SK-N-SH (cell line): ENCODE results near the gene TCF7L2. TPM values are rescaled to one million over a fixed set of nuclear protein-coding genes. Genes with fewer than 3 reads are reported as not detected.

Experiments used
- CTCF ChIA-PET: fragments of 300-600, 350-600 bp; formaldehyde crosslinking; extraction: SDS; loops from one replicate; lab custom pipeline; 2021; lab: Yijun Ruan, JAX
- POLR2A ChIA-PET: fragments of 350-600 bp; sonication (Branson Sonifier 250); formaldehyde crosslinking; extraction: SDS; loops from one replicate; lab custom pipeline; 2020; ENCODE audit warnings: antibody characterized with exemption, inconsistent platforms; lab: Yijun Ruan, JAX
- DNase-seq: peaks from one replicate; pipeline ENCODE4 v3.0.0; 2012
- H2AFZ ChIP-seq: fragments of 200-600 bp; sonication (generic); 2 replicates; pipeline ENCODE4 v1.8.1; 2016; ENCODE audit warnings: antibody characterized with exemption, mild to moderate bottlenecking, low read depth
- H3F3A ChIP-seq: fragments of 200-600 bp; sonication (generic); replicated peaks from 2 replicates; pipeline ENCODE3; 2016; ENCODE audit warnings: antibody characterized with exemption, mild to moderate bottlenecking; ENCODE audit not compliant: insufficient read depth
- H3K27ac ChIP-seq, 2 experiments: fragments of 200-500 bp in 1 of 2; fragments of 200-600 bp in 1 of 2; sonication (Bioruptor generic) in 1 of 2; sonication (generic), shearing (Covaris generic) in 1 of 2; 2 replicates each; pipeline versions ENCODE4 v1.5.1 to v1.6.1; 2014 to 2016; ENCODE audit warnings: low read depth in 2 of 2, inconsistent platforms in 1 of 2, low read length in 1 of 2, mild to moderate bottlenecking in 1 of 2, mixed read lengths in 1 of 2
- H3K27me3 ChIP-seq: fragments of 200-600 bp; sonication (generic), shearing (Covaris generic); 2 replicates; pipeline ENCODE4 v1.6.1; 2016; ENCODE audit warnings: mixed run types; ENCODE audit not compliant: insufficient read depth
- H3K36me3 ChIP-seq, 2 experiments: fragments of 200-500 bp in 1 of 2; fragments of 200-600 bp in 1 of 2; sonication (Bioruptor generic) in 1 of 2; sonication (generic) in 1 of 2; replicated peaks in 1 of 2; 2 replicates each; pipeline versions ENCODE3 to v1.5.1; 2014 to 2016; ENCODE audit warnings: low read length in 1 of 2, mild to moderate bottlenecking in 1 of 2; ENCODE audit not compliant: insufficient read depth in 2 of 2, control insufficient read depth in 1 of 2
- H3K4me1 ChIP-seq, 2 experiments: fragments of 200-500 bp in 1 of 2; fragments of 200-600 bp in 1 of 2; sonication (Bioruptor generic) in 1 of 2; sonication (generic), shearing (Covaris generic) in 1 of 2; 2 replicates each; pipeline versions ENCODE4 v1.5.1 to v1.6.1; 2014 to 2016; ENCODE audit warnings: low read depth in 1 of 2, low read length in 1 of 2, mixed run types in 1 of 2; ENCODE audit not compliant: insufficient read depth in 2 of 2, control insufficient read depth in 1 of 2
- H3K4me2 ChIP-seq: fragments of 200-600 bp; sonication (generic), shearing (Covaris generic); 2 replicates; pipeline ENCODE4 v1.6.1; 2017; ENCODE audit warnings: mixed run types
- H3K4me3 ChIP-seq, 2 experiments: fragments of 200-500 bp in 1 of 2; fragments of 200-600 bp in 1 of 2; sonication (Bioruptor generic) in 1 of 2; sonication (generic), shearing (Covaris generic) in 1 of 2; 2 replicates each; pipeline versions ENCODE4 v1.5.1 to v1.8.1; 2014 to 2016; ENCODE audit warnings: low read depth in 2 of 2, inconsistent platforms in 1 of 2, low read length in 1 of 2, mild to moderate bottlenecking in 1 of 2, mixed read lengths in 1 of 2, moderate library complexity in 1 of 2
- H3K79me2 ChIP-seq: fragments of 200-600 bp; sonication (generic); 2 replicates; pipeline ENCODE4 v1.8.1; 2017; ENCODE audit warnings: mild to moderate bottlenecking; ENCODE audit not compliant: insufficient read depth
- H3K9ac ChIP-seq: fragments of 200-600 bp; sonication (generic); 2 replicates; pipeline ENCODE4 v1.6.1; 2017; ENCODE audit warnings: mixed run types
- H3K9me2 ChIP-seq: fragments of 200-600 bp; sonication (generic); 2 replicates; pipeline ENCODE4 v1.6.1; 2017; ENCODE audit warnings: mixed run types
- H3K9me3 ChIP-seq: fragments of 200-600 bp; sonication (generic); 2 replicates; pipeline ENCODE4 v1.6.1; 2017; ENCODE audit warnings: mixed run types, mild to moderate bottlenecking, moderate library complexity
- H4K20me1 ChIP-seq: fragments of 200-600 bp; sonication (generic); 2 replicates; pipeline ENCODE4 v1.6.1; 2017; ENCODE audit warnings: mild to moderate bottlenecking, mixed run types; ENCODE audit not compliant: insufficient read depth
- CHD2 ChIP-seq: fragments of 150-350 bp; IDR thresholded peaks from 2 replicates; pipeline ENCODE4 v1.6.1; 2018; ENCODE audit warnings: low read length; ENCODE audit not compliant: partially characterized antibody
- CTCF ChIP-seq: fragments of 200-600 bp; sonication (generic); IDR thresholded peaks from 2 replicates; pipeline ENCODE4 v1.6.1; 2017; ENCODE audit warnings: antibody characterized with exemption, mild to moderate bottlenecking, moderate library complexity
- EZH2phosphoT487 ChIP-seq: fragments of 200-600 bp; sonication (generic); IDR thresholded peaks from 2 replicates; pipeline ENCODE4 v1.6.1; 2017; ENCODE audit warnings: low read depth, mixed run types, mild to moderate bottlenecking, antibody characterized with exemption, moderate library complexity, borderline replicate concordance
- FOXJ3 ChIP-seq: sonication (generic); formaldehyde crosslinking; IDR thresholded peaks from 2 replicates; pipeline ENCODE4 v1.5.1; 2020; ENCODE audit warnings: mild to moderate bottlenecking, missing genetic modification reagents
- GABPA ChIP-seq: IDR thresholded peaks from 2 replicates; pipeline ENCODE4 v1.4.0; 2012; ENCODE audit warnings: low read depth, mild to moderate bottlenecking
- GATA2 ChIP-seq: sonication (generic); formaldehyde crosslinking; IDR thresholded peaks from 2 replicates; pipeline ENCODE4 v1.5.0; 2020; ENCODE audit warnings: mild to moderate bottlenecking, missing genetic modification reagents
- IRF3 ChIP-seq: fragments of 150-350 bp; IDR thresholded peaks from 2 replicates; pipeline ENCODE4 v1.6.1; 2016; ENCODE audit warnings: mild to moderate bottlenecking, low read depth, low read length
- MAX ChIP-seq: IDR thresholded peaks from 2 replicates; pipeline ENCODE4 v1.4.0; 2012; ENCODE audit warnings: low read depth
- MEF2A ChIP-seq: IDR thresholded peaks from 2 replicates; pipeline ENCODE4 v1.4.0; 2012; ENCODE audit warnings: low read depth, borderline replicate concordance
- PBX3 ChIP-seq: IDR thresholded peaks from 2 replicates; pipeline ENCODE4; 2012
- RCOR1 ChIP-seq: fragments of 150-350 bp; IDR thresholded peaks from 2 replicates; pipeline ENCODE4 v1.6.1; 2017; ENCODE audit warnings: antibody characterized with exemption, low read length
- RFX5 ChIP-seq: IDR thresholded peaks from 2 replicates; pipeline ENCODE4 v1.6.1; 2012; ENCODE audit warnings: mild to moderate bottlenecking, improper control_type of control experiment, low read length
- SIN3A ChIP-seq: IDR thresholded peaks from 2 replicates; pipeline ENCODE4 v1.6.1; 2012; ENCODE audit warnings: low read depth, mild to moderate bottlenecking, low read length, moderate library complexity, borderline replicate concordance
- TAF1 ChIP-seq: IDR thresholded peaks from 2 replicates; pipeline ENCODE4 v1.6.1; 2012; ENCODE audit warnings: low read depth, mild to moderate bottlenecking, low read length, moderate library complexity, borderline replicate concordance
- YY1 ChIP-seq: IDR thresholded peaks from 2 replicates; pipeline ENCODE4 v1.4.0; 2012; ENCODE audit warnings: low read depth, mild to moderate bottlenecking
- ZBTB33 ChIP-seq: IDR thresholded peaks from 2 replicates; pipeline ENCODE4 v1.4.0; 2012; ENCODE audit warnings: low read depth, borderline replicate concordance
- WGBS: methylation state at CpG from one replicate; pipeline ENCODE4 v1.1.6; 2017; ENCODE audit warnings: low lambda C conversion rate; 5-methylcytosine and 5-hydroxymethylcytosine counted together
- polyA plus RNA-seq, 3 experiments: library from polyadenylated mRNA; depleted of rRNA; stranded (reverse); fragments of >200 nt; gene quantifications; 2 replicates each; pipeline ENCODE4 v1.2.3, GENCODE V29; 2012

Gene TCF7L2
- polyA plus RNA-seq, 1 of the 3 experiments (the other 2 are of a cell fraction): 10.2 TPM

- no peak for DNase-seq
- H3K9me2 ChIP-seq: no peaks in the 10 kb centered on the region
- peaks cover 66% of the 10 kb centered on the region for H3K79me2 ChIP-seq
- peaks cover 0 to 3% of the 10 kb centered on the region in 2 experiments for H3K36me3 ChIP-seq
- 99% methylated on average over 7 of the region's 7 CpGs for WGBS
- TF ChIP-seq RCOR1 (no peak), RFX5 (no peak), CTCF (no peak), SIN3A (no peak), PBX3 (no peak), IRF3 (no peak), YY1 (no peak), EZH2phosphoT487 (no peak), TAF1 (no peak), MAX (no peak), MEF2A (no peak), FOXJ3 (CRISPR knock-in tag) (no peak), GATA2 (CRISPR knock-in tag) (no peak), GABPA (no peak), ZBTB33 (no peak), CHD2 (no peak)
- H3F3A ChIP-seq: peaks cover 16% of the 10 kb centered on the region
- peaks cover 25% of the 10 kb centered on the region for H4K20me1 ChIP-seq
- no peaks in the 10 kb centered on the region for H3K9me3 ChIP-seq
- peaks cover 22 to 25% of the 10 kb centered on the region in 2 experiments; a peak in 3 of 4 replicates for H3K4me1 ChIP-seq
- POLR2A ChIA-PET: no interaction called here
- H3K27me3 ChIP-seq: no peaks in the 10 kb centered on the region
- no peak overlapping the region for H3K27ac ChIP-seq
- H3K4me2 ChIP-seq: no peak overlapping the region
- H2AFZ ChIP-seq: no peak overlapping the region
- CTCF ChIA-PET: no interaction called here
- H3K9ac ChIP-seq: no peak overlapping the region
- no peak overlapping the region for H3K4me3 ChIP-seq
Observed at GRCh38 chr10:112988839-112989406, 38.9 kb downstream of the TCF7L2 start.
